Activated naive CD8-positive, alpha-beta T cell treated with anti-CD3 and anti-CD28 coated beads, Interleukin-2, amount 50 U/mL, for 24 hours (primary cell): Measurements from ENCODE around the gene DSC2.
A peak's percentile ranks its signal among the peaks of the same experiment; 100 is the strongest.

Experiments used
- ATAC-seq: fragments of 150-1000 bp; cut with Tn5 transposase; one replicate; pipeline ENCODE4 v1.10.0; 2021
- DNase-seq: peaks from one replicate; pipeline ENCODE4 v3.0.0; 2021
- H3K27ac Mint-ChIP-seq: one replicate; pipeline ENCODE4 v1.8.0; 2021; ENCODE audit warnings: mild to moderate bottlenecking, mixed read lengths
- H3K27me3 Mint-ChIP-seq: one replicate; pipeline ENCODE4 v1.8.0; 2021; ENCODE audit warnings: mixed read lengths
- H3K36me3 Mint-ChIP-seq: one replicate; pipeline ENCODE4 v1.8.0; 2021; ENCODE audit warnings: low read depth, mixed read lengths
- H3K4me1 Mint-ChIP-seq: one replicate; pipeline ENCODE4 v1.8.0; 2021; ENCODE audit warnings: mixed read lengths
- H3K4me3 Mint-ChIP-seq: one replicate; pipeline ENCODE4 v1.8.0; 2021; ENCODE audit warnings: mild to moderate bottlenecking, moderate library complexity, mixed read lengths
- H3K9me3 Mint-ChIP-seq: one replicate; pipeline ENCODE4 v1.8.0; 2021; ENCODE audit warnings: mixed read lengths

Gene DSC2

GRCh38 chr18:31103423-31103822, 1.2 kb upstream of the DSC2 start:
- Mint-ChIP-seq H3K4me1 (no peaks in the 10 kb centered on the region), H3K4me3 (no peak overlapping the region), H3K27ac (no peak overlapping the region), H3K9me3 (peaks cover 5% of the 10 kb centered on the region), H3K36me3 (no peaks in the 10 kb centered on the region), H3K27me3 (peaks cover 38% of the 10 kb centered on the region)
- ATAC-seq (no peak), DNase-seq (no peak)

GRCh38 chr18:31102941-31103340, 720 bp upstream of the DSC2 start:
- ATAC-seq (no peak), DNase-seq (no peak)
- Mint-ChIP-seq H3K27me3 (peaks cover 38% of the 10 kb centered on the region), H3K4me3 (no peak overlapping the region), H3K27ac (no peak overlapping the region), H3K4me1 (no peaks in the 10 kb centered on the region), H3K36me3 (no peaks in the 10 kb centered on the region), H3K9me3 (peaks cover 5% of the 10 kb centered on the region)

- DNase-seq, result peak; percentile 3
- Mint-ChIP-seq H3K9me3 (peaks cover 5% of the 10 kb centered on the region), H3K27me3 (peaks cover 38% of the 10 kb centered on the region), H3K4me1 (no peaks in the 10 kb centered on the region), H3K36me3 (no peaks in the 10 kb centered on the region), H3K27ac (no peak overlapping the region), H3K4me3 (peak overlapping the region; percentile 11)
- ATAC-seq, result peak; percentile 28
Measured at GRCh38 chr18:31101183-31102024, 817 bp downstream of the DSC2 start.

- no peak overlapping the region for H3K27ac Mint-ChIP-seq
- peaks cover 38% of the 10 kb centered on the region for H3K27me3 Mint-ChIP-seq
- peak overlapping the region; percentile 11 for H3K4me3 Mint-ChIP-seq
- no peaks in the 10 kb centered on the region for H3K36me3 Mint-ChIP-seq
- no peaks in the 10 kb centered on the region for H3K4me1 Mint-ChIP-seq
- H3K9me3 Mint-ChIP-seq, result peaks cover 5% of the 10 kb centered on the region
- no peak for DNase-seq
- no peak for ATAC-seq
Measured at GRCh38 chr18:31100436-31101182, 1.6 kb downstream of the DSC2 start.

GRCh38 chr18:31099450-31100230, 2.6 kb downstream of the DSC2 start:
- ATAC-seq (no peak), DNase-seq (no peak)
- Mint-ChIP-seq H3K27me3 (peaks cover 38% of the 10 kb centered on the region), H3K36me3 (no peaks in the 10 kb centered on the region), H3K4me1 (no peaks in the 10 kb centered on the region), H3K27ac (no peak overlapping the region), H3K9me3 (peaks cover 5% of the 10 kb centered on the region), H3K4me3 (no peak overlapping the region)

GRCh38 chr18:31098878-31099277, 3.3 kb downstream of the DSC2 start:
- no peaks in the 10 kb centered on the region for H3K36me3 Mint-ChIP-seq
- no peak overlapping the region for H3K4me3 Mint-ChIP-seq
- H3K9me3 Mint-ChIP-seq, result peaks cover 5% of the 10 kb centered on the region

GRCh38 chr18:31097666-31098065, 4.6 kb downstream of the DSC2 start:
- Mint-ChIP-seq H3K4me3 (no peak overlapping the region), H3K4me1 (no peaks in the 10 kb centered on the region), H3K27me3 (peaks cover 28% of the 10 kb centered on the region), H3K9me3 (peaks cover 5% of the 10 kb centered on the region), H3K36me3 (no peaks in the 10 kb centered on the region), H3K27ac (no peak overlapping the region)
- ATAC-seq (no peak), DNase-seq (no peak)

More at GRCh38 chr18:31098878-31099277, 3.3 kb downstream of the DSC2 start:
- ATAC-seq, result no peak
- Mint-ChIP-seq H3K27me3 (peaks cover 38% of the 10 kb centered on the region), H3K4me1 (no peaks in the 10 kb centered on the region), H3K27ac (no peak overlapping the region)
- DNase-seq, result no peak

GRCh38 chr18:31093880-31094279, 8.3 kb downstream of the DSC2 start:
- Mint-ChIP-seq H3K9me3 (no peaks in the 10 kb centered on the region), H3K4me1 (no peaks in the 10 kb centered on the region), H3K4me3 (no peak overlapping the region), H3K36me3 (no peaks in the 10 kb centered on the region), H3K27ac (no peak overlapping the region), H3K27me3 (peaks cover 1% of the 10 kb centered on the region)
- DNase-seq (no peak), ATAC-seq (no peak)

GRCh38 chr18:31093294-31093693, 8.9 kb downstream of the DSC2 start:
- no peak for DNase-seq
- Mint-ChIP-seq H3K27me3 (no peaks in the 10 kb centered on the region), H3K4me3 (no peak overlapping the region), H3K27ac (no peak overlapping the region), H3K36me3 (no peaks in the 10 kb centered on the region), H3K9me3 (no peaks in the 10 kb centered on the region), H3K4me1 (no peaks in the 10 kb centered on the region)
- no peak for ATAC-seq

- Mint-ChIP-seq H3K27me3 (peaks cover 3% of the 10 kb centered on the region), H3K4me1 (no peaks in the 10 kb centered on the region), H3K27ac (no peak overlapping the region), H3K36me3 (no peaks in the 10 kb centered on the region), H3K4me3 (no peak overlapping the region), H3K9me3 (no peaks in the 10 kb centered on the region)
- DNase-seq (no peak), ATAC-seq (no peak)
Measured at GRCh38 chr18:31091350-31091749, 10.9 kb downstream of the DSC2 start.

GRCh38 chr18:31088532-31088931, 13.7 kb downstream of the DSC2 start:
- H3K36me3 Mint-ChIP-seq, result no peaks in the 10 kb centered on the region
- H3K27me3 Mint-ChIP-seq, result peaks cover 3% of the 10 kb centered on the region
- no peaks in the 10 kb centered on the region for H3K9me3 Mint-ChIP-seq
- H3K27ac Mint-ChIP-seq, result no peak overlapping the region
- H3K4me3 Mint-ChIP-seq, result no peak overlapping the region
- ATAC-seq (no peak), DNase-seq (no peak)
- H3K4me1 Mint-ChIP-seq, result no peaks in the 10 kb centered on the region

GRCh38 chr18:31079973-31080372, 22.2 kb downstream of the DSC2 start:
- Mint-ChIP-seq H3K4me1 (peaks cover 2% of the 10 kb centered on the region), H3K9me3 (peaks cover 10% of the 10 kb centered on the region), H3K27ac (no peak overlapping the region)

GRCh38 chr18:31077878-31078277, 24.3 kb downstream of the DSC2 start:
- Mint-ChIP-seq H3K4me1 (peaks cover 2% of the 10 kb centered on the region), H3K9me3 (peaks cover 18% of the 10 kb centered on the region), H3K36me3 (no peaks in the 10 kb centered on the region), H3K27ac (no peak overlapping the region), H3K4me3 (no peak overlapping the region), H3K27me3 (no peaks in the 10 kb centered on the region)
- DNase-seq (no peak), ATAC-seq (no peak)

More at GRCh38 chr18:31079973-31080372, 22.2 kb downstream of the DSC2 start:
- ATAC-seq, result no peak
- Mint-ChIP-seq H3K27me3 (no peaks in the 10 kb centered on the region), H3K4me3 (no peak overlapping the region), H3K36me3 (no peaks in the 10 kb centered on the region)
- no peak for DNase-seq

- no peaks in the 10 kb centered on the region for H3K4me1 Mint-ChIP-seq
- no peak for ATAC-seq
- peaks cover 15% of the 10 kb centered on the region for H3K9me3 Mint-ChIP-seq
- H3K4me3 Mint-ChIP-seq, result no peak overlapping the region
- no peaks in the 10 kb centered on the region for H3K36me3 Mint-ChIP-seq
- H3K27ac Mint-ChIP-seq, result no peak overlapping the region
- no peaks in the 10 kb centered on the region for H3K27me3 Mint-ChIP-seq
- DNase-seq, result no peak
Measured at GRCh38 chr18:31072175-31072574, 30.0 kb downstream of the DSC2 start.
